Retinal pigment epithelial cell (primary cell): Measurements from ENCODE around the gene PRELID1.
"Not testable (repeated sequence)": the region's sequence is repeated elsewhere in the genome, so short reads cannot be mapped to it uniquely, and the experiment has no call there.

Experiments used
- DNase-seq: peaks from one replicate; pipeline ENCODE4 v3.0.0-alpha.2; 2010; ENCODE audit warnings: low read depth
- H3K4me3 ChIP-seq: 2 replicates; pipeline ENCODE4 v1.5.1; 2011; ENCODE audit warnings: mild to moderate bottlenecking, low read length, control low read depth, moderate library complexity
- TF ChIP-seq, protein P1 (sequence below): conservative IDR thresholded peaks from 2 replicates; pipeline ENCODE4 v1.5.1; 2011; ENCODE audit warnings: low read depth, low read length, control low read depth, inconsistent platforms

PRELID1 gene

GRCh38 chr5:177304392-177305119 is 957 bp downstream of the PRELID1 start:
- peak overlapping the region; percentile 98 for H3K4me3 ChIP-seq
- DNase-seq: no peak

GRCh38 chr5:177306103-177306640 is 2.6 kb downstream of the PRELID1 start:
- DNase-seq, H3K4me3 ChIP-seq: not testable (repeated sequence)

More at GRCh38 chr5:177304392-177305119, 957 bp downstream of the PRELID1 start:
- TF ChIP-seq, protein P1, sequence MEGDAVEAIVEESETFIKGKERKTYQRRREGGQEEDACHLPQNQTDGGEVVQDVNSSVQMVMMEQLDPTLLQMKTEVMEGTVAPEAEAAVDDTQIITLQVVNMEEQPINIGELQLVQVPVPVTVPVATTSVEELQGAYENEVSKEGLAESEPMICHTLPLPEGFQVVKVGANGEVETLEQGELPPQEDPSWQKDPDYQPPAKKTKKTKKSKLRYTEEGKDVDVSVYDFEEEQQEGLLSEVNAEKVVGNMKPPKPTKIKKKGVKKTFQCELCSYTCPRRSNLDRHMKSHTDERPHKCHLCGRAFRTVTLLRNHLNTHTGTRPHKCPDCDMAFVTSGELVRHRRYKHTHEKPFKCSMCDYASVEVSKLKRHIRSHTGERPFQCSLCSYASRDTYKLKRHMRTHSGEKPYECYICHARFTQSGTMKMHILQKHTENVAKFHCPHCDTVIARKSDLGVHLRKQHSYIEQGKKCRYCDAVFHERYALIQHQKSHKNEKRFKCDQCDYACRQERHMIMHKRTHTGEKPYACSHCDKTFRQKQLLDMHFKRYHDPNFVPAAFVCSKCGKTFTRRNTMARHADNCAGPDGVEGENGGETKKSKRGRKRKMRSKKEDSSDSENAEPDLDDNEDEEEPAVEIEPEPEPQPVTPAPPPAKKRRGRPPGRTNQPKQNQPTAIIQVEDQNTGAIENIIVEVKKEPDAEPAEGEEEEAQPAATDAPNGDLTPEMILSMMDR: no peak

DNA sequence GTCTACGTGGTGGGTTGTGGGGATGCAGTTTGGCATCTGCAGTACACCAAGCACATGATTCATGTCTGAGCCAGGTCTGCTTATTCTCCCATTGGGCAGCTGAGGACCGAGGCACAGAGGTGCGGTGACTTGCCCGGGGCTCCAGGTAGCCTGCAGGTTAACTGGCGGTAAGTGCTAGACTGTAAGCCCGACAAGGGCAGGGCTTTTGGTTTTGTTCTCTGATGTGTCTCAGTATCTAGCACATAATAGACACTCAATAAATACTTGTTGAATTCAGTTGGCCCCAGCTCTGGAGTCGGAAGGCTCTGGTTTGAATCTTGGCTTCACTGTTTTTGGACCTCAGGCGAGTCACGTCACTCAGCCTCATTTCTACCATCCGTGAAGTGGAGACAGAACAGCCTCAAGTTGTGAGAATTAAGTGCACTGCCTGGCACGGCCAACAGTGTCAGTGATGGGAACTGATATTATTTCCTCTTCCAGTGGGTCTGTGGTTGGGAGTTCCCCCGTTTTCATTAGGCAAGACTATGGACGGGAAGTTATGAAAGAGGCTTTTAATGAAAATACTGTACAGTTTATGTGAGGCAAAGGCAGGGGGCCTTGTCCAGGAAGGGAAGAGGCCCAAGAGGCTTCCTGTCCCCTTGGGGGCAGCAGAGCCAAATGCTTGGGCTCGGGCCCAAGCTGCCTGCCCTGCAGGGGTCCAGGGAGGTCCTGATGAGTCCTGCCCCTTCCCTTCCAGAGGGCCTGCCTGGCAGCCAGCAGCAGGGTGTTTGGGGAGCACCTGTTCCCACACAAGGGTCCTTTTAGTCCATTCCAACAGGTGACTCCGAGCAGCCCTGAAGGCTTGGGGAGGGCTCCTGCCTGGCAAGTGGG is 3.3 kb downstream of the PRELID1 start:
- no peak for DNase-seq
- TF ChIP-seq, protein P1: no peak
- H3K4me3 ChIP-seq: no peak overlapping the region

DNA sequence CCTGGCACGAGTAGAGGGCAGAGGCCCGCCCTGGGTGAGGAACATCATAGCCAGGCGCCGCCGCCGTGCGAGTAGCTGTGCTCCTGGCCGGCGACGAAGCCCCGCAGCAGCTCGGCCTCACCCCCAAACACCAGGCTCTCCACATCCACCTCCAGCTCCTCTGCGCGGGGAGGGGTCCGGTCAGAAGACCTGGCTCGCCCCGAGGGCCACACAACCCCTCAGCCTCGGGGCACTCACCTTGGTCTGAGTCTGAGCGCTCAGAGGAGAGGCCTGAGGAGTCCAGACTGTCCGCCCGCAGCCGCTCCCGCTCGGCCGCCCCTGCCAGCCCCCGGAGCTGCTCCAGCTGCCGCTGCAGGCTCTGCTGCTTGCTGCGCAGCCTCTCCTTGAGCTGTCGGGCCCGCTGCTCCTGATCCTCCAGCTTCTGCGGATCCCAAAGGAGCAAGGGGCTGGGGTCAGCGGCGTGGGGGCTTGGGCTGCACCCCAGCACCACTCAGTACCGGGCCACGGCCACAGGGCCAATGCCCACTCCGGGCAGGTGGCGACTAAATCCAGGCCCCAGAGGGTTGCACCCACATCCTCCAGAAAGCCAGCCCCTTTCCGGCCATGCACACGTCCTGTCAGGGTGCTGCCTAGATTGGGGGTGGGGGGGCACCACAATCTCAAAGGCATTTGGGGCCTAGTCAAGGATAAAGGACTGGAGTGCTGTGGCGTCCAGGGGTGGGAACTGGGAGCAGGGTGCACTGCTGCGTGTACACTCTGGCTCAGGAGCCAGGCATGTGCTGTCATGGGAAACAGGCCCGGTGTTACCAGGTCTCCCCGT is 4.2 kb downstream of the PRELID1 start:
- DNase-seq: no peak
- H3K4me3 ChIP-seq: no peak overlapping the region
- TF ChIP-seq, protein P1: no peak

DNA sequence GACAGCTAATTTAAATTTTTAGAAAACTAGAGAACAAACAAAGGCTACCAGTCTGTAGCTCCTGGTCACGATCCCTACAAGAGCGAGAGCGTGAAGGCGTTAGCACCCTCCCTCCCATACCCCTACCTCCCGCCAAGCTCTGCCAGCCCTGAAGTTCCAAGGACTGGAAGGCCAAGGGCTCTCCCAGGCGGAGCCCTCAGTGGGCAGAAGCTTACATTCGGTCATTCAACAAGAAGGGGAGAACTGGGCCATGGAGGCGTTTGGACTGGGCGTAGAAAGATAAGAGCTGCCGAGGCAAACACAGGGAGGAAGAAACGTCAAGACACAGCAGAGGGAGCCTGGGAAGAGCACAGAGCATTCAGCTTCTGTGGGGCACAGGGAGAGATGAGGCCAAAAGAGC is 5.1 kb downstream of the PRELID1 start:
- no peak for DNase-seq

GRCh38 chr5:177309351-177310191 is 6.0 kb downstream of the PRELID1 start:
- DNase-seq: peak; percentile 34
- TF ChIP-seq, protein P1: peak; percentile 96
- H3K4me3 ChIP-seq: no peak overlapping the region

More for the DNA sequence above, 5.1 kb downstream of the PRELID1 start:
- H3K4me3 ChIP-seq: no peak overlapping the region
- TF ChIP-seq, protein P1: no peak
